22Rv1 (cell line): Measurements from ENCODE around the gene BORCS8.
A peak's percentile ranks its signal among the peaks of the same experiment; 100 is the strongest.
"Not testable (repeated sequence)": the region's sequence is repeated elsewhere in the genome, so short reads cannot be mapped to it uniquely, and the experiment has no call there.

ENCODE experiments used
- H3K27ac ChIP-seq: fragments of 450-650 bp; 2 replicates; pipeline ENCODE4 v1.5.1; 2017
- CTCF ChIP-seq: fragments of 450-650 bp; IDR thresholded peaks from 2 replicates; pipeline ENCODE4 v1.5.1; 2017; ENCODE audit warnings: mild to moderate bottlenecking
- ZFX ChIP-seq: fragments of 450-650 bp; IDR thresholded peaks from 2 replicates; pipeline ENCODE4 v1.6.1; 2017; ENCODE audit warnings: antibody characterized with exemption, borderline replicate concordance

Gene BORCS8

GRCh38 chr19:19152668-19153384 is 39.1 kb downstream of the BORCS8 start:
- H3K27ac ChIP-seq, result no peak overlapping the region
- TF ChIP-seq ZFX (no peak), CTCF (no peak)

- TF ChIP-seq CTCF, result no peak
- TF ChIP-seq ZFX, result no peak
- no peak overlapping the region for H3K27ac ChIP-seq
Observed at GRCh38 chr19:19151418-19151817, 40.5 kb downstream of the BORCS8 start.

GRCh38 chr19:19149435-19149834 is 42.5 kb downstream of the BORCS8 start:
- no peak for TF ChIP-seq ZFX
- no peak for TF ChIP-seq CTCF

GRCh38 chr19:19148504-19148903 is 43.4 kb downstream of the BORCS8 start:
- H3K27ac ChIP-seq, result not testable (repeated sequence)

More at GRCh38 chr19:19149435-19149834, 42.5 kb downstream of the BORCS8 start:
- no peak overlapping the region for H3K27ac ChIP-seq

GRCh38 chr19:19147344-19147743 is 44.6 kb downstream of the BORCS8 start:
- no peak overlapping the region for H3K27ac ChIP-seq

GRCh38 chr19:19146865-19147264 is 45.1 kb downstream of the BORCS8 start:
- TF ChIP-seq ZFX, result no peak
- H3K27ac ChIP-seq, result no peak overlapping the region

More at GRCh38 chr19:19147344-19147743, 44.6 kb downstream of the BORCS8 start:
- TF ChIP-seq ZFX (no peak), CTCF (no peak)

- no peak overlapping the region for H3K27ac ChIP-seq
- TF ChIP-seq CTCF (peak; percentile 95), ZFX (no peak)
Observed at GRCh38 chr19:19145684-19146608, 46.0 kb downstream of the BORCS8 start.

- H3K27ac ChIP-seq, result no peak overlapping the region
- TF ChIP-seq CTCF (no peak), ZFX (no peak)
Observed at GRCh38 chr19:19145281-19145680, 46.7 kb downstream of the BORCS8 start.
